ENCODE results near the gene SEC14L3. TPM values are rescaled to one million over a fixed set of nuclear protein-coding genes. Genes with fewer than 3 reads are reported as not detected.

Gene SEC14L3
- total RNA-seq, 1 experiment from 2014 or later = not detected

DNA sequence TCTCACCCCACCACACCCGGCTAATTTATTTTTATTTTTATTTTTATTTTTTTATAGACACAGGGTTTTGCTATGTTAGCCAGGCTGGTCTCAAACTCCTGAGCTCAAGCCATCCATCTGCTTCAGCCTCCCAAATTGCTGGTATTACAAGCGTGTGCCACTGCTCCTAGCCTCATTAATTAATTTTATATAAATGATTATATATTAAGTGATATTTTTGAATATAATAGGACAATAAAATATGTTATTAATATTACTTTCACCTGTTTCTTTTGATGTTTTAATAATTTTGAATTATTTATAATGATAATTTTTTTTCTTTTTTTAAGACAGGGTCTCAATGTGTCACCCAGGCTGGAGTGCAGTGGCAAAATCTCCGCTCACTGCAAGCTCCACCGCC lies 35.9 kb upstream of the SEC14L3 start:
- no peak overlapping the region for H3K27ac ChIP-seq (ENCODE audit: low read length)
- CTCF ChIA-PET = no interaction called here
- H3K4me1 ChIP-seq (ENCODE audit: control insufficient read depth, insufficient read depth, low read length) = no peaks in the 10 kb centered on the region
- TF ChIP-seq, protein P1, sequence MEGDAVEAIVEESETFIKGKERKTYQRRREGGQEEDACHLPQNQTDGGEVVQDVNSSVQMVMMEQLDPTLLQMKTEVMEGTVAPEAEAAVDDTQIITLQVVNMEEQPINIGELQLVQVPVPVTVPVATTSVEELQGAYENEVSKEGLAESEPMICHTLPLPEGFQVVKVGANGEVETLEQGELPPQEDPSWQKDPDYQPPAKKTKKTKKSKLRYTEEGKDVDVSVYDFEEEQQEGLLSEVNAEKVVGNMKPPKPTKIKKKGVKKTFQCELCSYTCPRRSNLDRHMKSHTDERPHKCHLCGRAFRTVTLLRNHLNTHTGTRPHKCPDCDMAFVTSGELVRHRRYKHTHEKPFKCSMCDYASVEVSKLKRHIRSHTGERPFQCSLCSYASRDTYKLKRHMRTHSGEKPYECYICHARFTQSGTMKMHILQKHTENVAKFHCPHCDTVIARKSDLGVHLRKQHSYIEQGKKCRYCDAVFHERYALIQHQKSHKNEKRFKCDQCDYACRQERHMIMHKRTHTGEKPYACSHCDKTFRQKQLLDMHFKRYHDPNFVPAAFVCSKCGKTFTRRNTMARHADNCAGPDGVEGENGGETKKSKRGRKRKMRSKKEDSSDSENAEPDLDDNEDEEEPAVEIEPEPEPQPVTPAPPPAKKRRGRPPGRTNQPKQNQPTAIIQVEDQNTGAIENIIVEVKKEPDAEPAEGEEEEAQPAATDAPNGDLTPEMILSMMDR (IDR thresholded peaks at IDR 0.05) = no peak
- TF ChIP-seq TCF7L2 (IDR thresholded peaks at IDR 0.05; ENCODE audit: low read depth, low read length) (no peak), POLR2AphosphoS5 (IDR thresholded peaks at IDR 0.05; ENCODE audit: low read depth, low read length) (no peak), SIN3A (IDR thresholded peaks at IDR 0.05; ENCODE audit: borderline replicate concordance, insufficient read depth, low read depth, low read length) (no peak)
- TF ChIP-seq, protein P2, sequence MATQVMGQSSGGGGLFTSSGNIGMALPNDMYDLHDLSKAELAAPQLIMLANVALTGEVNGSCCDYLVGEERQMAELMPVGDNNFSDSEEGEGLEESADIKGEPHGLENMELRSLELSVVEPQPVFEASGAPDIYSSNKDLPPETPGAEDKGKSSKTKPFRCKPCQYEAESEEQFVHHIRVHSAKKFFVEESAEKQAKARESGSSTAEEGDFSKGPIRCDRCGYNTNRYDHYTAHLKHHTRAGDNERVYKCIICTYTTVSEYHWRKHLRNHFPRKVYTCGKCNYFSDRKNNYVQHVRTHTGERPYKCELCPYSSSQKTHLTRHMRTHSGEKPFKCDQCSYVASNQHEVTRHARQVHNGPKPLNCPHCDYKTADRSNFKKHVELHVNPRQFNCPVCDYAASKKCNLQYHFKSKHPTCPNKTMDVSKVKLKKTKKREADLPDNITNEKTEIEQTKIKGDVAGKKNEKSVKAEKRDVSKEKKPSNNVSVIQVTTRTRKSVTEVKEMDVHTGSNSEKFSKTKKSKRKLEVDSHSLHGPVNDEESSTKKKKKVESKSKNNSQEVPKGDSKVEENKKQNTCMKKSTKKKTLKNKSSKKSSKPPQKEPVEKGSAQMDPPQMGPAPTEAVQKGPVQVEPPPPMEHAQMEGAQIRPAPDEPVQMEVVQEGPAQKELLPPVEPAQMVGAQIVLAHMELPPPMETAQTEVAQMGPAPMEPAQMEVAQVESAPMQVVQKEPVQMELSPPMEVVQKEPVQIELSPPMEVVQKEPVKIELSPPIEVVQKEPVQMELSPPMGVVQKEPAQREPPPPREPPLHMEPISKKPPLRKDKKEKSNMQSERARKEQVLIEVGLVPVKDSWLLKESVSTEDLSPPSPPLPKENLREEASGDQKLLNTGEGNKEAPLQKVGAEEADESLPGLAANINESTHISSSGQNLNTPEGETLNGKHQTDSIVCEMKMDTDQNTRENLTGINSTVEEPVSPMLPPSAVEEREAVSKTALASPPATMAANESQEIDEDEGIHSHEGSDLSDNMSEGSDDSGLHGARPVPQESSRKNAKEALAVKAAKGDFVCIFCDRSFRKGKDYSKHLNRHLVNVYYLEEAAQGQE (IDR thresholded peaks at IDR 0.05; ENCODE audit: insufficient read depth in 1 of 2, low read depth in 2 of 2, low read length in 1 of 2) = no peak
- ATAC-seq = no peak
- no peak for DNase-seq (ENCODE audit: low read depth, low spot score)
- no peaks in the 10 kb centered on the region for H3K9me3 ChIP-seq (ENCODE audit: control insufficient read depth, insufficient read depth, low read depth, low read length)
- H3K27me3 ChIP-seq (ENCODE audit: control insufficient read depth, insufficient read depth, low read length) = no peaks in the 10 kb centered on the region
- intact Hi-C loops (cut with micrococcal nuclease; ENCODE audit: unreplicated experiment) = no loop called here
- no TSS peak for BruUV-seq (replicated peaks)
- POLR2A ChIA-PET = no interaction called here
- in situ Hi-C loops (cut with HindIII; ENCODE audit: low pct_unique_long_range_greater_than_20kb, low sequenced_read_pairs) = no loop called here
- H3K36me3 ChIP-seq (ENCODE audit: control insufficient read depth, insufficient read depth, low read length) = peaks cover 3% of the 10 kb centered on the region; the same call in 1 of the 2 replicates
- no peak overlapping the region for H3K4me3 ChIP-seq (ENCODE audit: low read depth in 2 of 2, low read length in 2 of 2)

DNA sequence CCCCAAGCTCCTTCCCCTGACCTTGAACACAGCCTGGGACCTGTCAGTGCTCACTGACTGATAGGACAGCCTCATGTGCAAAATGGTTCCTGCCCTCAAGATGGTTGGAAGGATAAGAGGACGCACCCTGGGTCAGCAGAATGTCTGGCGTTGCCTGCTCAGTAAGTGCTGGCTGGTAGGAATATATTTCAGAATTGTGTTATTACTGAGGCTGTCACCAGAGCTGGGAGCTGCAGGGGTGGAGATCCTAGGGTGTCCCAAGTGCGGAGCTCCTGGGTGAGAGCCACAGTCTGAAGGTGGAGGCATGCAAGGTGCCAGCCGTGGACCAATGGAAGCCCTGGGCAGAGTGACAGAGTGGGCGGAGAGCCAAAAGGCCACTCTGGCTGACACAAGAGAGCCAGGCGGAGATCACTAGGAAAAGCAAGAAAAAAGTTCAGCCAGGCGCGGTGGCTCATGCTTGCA lies 34.7 kb upstream of the SEC14L3 start:
- ATAC-seq = no peak
- H3K27me3 ChIP-seq (ENCODE audit: control insufficient read depth, insufficient read depth, low read length) = no peaks in the 10 kb centered on the region
- TF ChIP-seq, protein P1 (IDR thresholded peaks at IDR 0.05) = no peak
- TF ChIP-seq SIN3A (IDR thresholded peaks at IDR 0.05; ENCODE audit: borderline replicate concordance, insufficient read depth, low read depth, low read length) (no peak), TCF7L2 (IDR thresholded peaks at IDR 0.05; ENCODE audit: low read depth, low read length) (no peak), POLR2AphosphoS5 (IDR thresholded peaks at IDR 0.05; ENCODE audit: low read depth, low read length) (no peak)
- TF ChIP-seq, protein P2 (IDR thresholded peaks at IDR 0.05; ENCODE audit: insufficient read depth in 1 of 2, low read depth in 2 of 2, low read length in 1 of 2) = no peak
- DNase-seq (ENCODE audit: low read depth, low spot score) = no peak
- BruUV-seq (replicated peaks) = no TSS peak
- in situ Hi-C loops (cut with HindIII; ENCODE audit: low pct_unique_long_range_greater_than_20kb, low sequenced_read_pairs) (no loop called here), intact Hi-C loops (cut with micrococcal nuclease; ENCODE audit: unreplicated experiment) (no loop called here)
- CTCF ChIA-PET = no interaction called here
- H3K36me3 ChIP-seq (ENCODE audit: control insufficient read depth, insufficient read depth, low read length) = peaks cover 3% of the 10 kb centered on the region; the same call in 1 of the 2 replicates
- H3K9me3 ChIP-seq (ENCODE audit: control insufficient read depth, insufficient read depth, low read depth, low read length) = no peaks in the 10 kb centered on the region
- no peak overlapping the region for H3K4me3 ChIP-seq (ENCODE audit: low read depth in 2 of 2, low read length in 2 of 2)
- POLR2A ChIA-PET = no interaction called here
- no peaks in the 10 kb centered on the region for H3K4me1 ChIP-seq (ENCODE audit: control insufficient read depth, insufficient read depth, low read length)
- no peak overlapping the region for H3K27ac ChIP-seq (ENCODE audit: low read length)
